ENCODE measurements around the gene KLHL8. TPM values are rescaled to one million over a fixed set of nuclear protein-coding genes. Genes with fewer than 3 reads are reported as not detected.
"Not testable (repeated sequence)": the region's sequence is repeated elsewhere in the genome, so short reads cannot be mapped to it uniquely, and the experiment has no call there.

The KLHL8 gene
- total RNA-seq, 6 experiments from 2014 or later: 8.0 to 11.5 (median 9.8) TPM

DNA sequence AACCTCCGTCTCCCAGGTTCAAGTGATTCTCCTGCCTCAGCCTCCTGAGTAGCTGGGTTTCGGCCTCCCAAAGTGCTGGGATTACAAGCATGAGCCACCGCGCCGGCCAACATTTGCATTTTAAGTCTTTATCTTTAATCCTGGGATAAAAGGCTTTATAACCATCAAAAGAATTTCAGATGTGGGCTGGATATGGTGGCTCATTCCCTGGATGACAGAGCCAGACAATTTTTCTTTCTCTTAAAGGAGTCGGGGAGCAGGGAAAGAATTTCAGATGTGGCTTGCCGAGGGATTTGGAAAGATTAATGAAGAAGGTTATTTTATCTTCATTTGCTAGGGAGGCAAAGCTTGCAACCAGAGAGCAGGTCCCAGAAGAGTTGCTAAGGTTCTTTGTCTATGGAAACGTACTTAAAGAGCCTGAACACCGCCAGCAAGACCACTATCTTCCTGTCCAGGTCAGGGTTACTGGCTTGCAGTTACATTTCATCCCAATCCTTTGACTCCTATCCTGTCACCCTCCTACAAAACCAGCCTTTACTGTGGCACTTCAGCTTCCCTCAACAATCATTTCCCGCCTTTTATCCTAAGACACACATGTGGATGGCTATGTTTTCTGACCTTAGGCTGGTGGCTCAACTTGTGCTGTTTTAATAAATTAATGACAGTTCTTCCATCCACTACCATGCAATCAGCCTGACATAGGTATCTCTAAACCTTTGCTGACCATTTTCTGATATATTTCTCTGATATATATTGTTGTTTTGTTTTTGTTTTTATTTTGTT, 3.9 kb upstream of the KLHL8 start:
- peaks cover 2% of the 10 kb centered on the region for H3K27me3 Mint-ChIP-seq (ENCODE audit: insufficient read depth)
- H3K9me3 Mint-ChIP-seq: no peaks in the 10 kb centered on the region
- DNase-seq: no peak
- no peak overlapping the region for H3K4me3 Mint-ChIP-seq
- peaks cover 5% of the 10 kb centered on the region; the same call in 1 of the 2 replicates for H3K4me1 Mint-ChIP-seq (ENCODE audit: low read depth)
- TF ChIP-seq, protein P1, sequence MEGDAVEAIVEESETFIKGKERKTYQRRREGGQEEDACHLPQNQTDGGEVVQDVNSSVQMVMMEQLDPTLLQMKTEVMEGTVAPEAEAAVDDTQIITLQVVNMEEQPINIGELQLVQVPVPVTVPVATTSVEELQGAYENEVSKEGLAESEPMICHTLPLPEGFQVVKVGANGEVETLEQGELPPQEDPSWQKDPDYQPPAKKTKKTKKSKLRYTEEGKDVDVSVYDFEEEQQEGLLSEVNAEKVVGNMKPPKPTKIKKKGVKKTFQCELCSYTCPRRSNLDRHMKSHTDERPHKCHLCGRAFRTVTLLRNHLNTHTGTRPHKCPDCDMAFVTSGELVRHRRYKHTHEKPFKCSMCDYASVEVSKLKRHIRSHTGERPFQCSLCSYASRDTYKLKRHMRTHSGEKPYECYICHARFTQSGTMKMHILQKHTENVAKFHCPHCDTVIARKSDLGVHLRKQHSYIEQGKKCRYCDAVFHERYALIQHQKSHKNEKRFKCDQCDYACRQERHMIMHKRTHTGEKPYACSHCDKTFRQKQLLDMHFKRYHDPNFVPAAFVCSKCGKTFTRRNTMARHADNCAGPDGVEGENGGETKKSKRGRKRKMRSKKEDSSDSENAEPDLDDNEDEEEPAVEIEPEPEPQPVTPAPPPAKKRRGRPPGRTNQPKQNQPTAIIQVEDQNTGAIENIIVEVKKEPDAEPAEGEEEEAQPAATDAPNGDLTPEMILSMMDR (IDR thresholded peaks at IDR 0.05): no peak
- no peak overlapping the region for H3K27ac Mint-ChIP-seq
- H3K36me3 Mint-ChIP-seq (ENCODE audit: low read depth): no peaks in the 10 kb centered on the region

DNA sequence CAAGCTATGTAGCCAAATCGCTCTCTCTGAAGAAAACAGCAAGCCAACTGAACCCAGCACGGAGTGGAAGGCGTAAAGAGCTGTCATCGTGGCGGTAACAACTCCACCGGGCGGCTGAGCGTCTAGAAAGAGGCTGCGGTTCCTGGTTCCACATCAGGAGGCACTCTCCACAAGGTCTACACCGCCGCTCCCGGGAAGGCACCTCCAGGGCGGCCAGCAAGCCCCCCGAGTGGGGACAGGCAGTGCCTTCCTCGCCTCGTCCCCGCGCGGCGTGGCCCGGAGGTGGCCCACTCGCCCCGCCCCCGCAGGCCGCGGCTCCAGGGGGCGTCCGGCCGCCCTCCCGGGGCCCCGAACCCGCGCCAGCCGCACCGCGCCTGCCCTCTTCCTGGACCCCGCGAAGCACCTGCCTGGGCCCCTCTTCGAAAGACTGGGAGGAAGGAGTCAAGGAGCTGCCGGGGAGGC, 755 bp downstream of the KLHL8 start:
- DNase-seq: peak; percentile 25
- no peaks in the 10 kb centered on the region for H3K36me3 Mint-ChIP-seq (ENCODE audit: low read depth)
- H3K9me3 Mint-ChIP-seq: no peaks in the 10 kb centered on the region
- H3K4me1 Mint-ChIP-seq (ENCODE audit: low read depth): peaks cover 17% of the 10 kb centered on the region
- peak overlapping the region; percentile 88 for H3K27ac Mint-ChIP-seq
- peak overlapping the region; percentile 85 for H3K4me3 Mint-ChIP-seq
- H3K27me3 Mint-ChIP-seq (ENCODE audit: insufficient read depth): peaks cover 2% of the 10 kb centered on the region
- TF ChIP-seq, protein P1 (IDR thresholded peaks at IDR 0.05): peak; percentile 52

DNA sequence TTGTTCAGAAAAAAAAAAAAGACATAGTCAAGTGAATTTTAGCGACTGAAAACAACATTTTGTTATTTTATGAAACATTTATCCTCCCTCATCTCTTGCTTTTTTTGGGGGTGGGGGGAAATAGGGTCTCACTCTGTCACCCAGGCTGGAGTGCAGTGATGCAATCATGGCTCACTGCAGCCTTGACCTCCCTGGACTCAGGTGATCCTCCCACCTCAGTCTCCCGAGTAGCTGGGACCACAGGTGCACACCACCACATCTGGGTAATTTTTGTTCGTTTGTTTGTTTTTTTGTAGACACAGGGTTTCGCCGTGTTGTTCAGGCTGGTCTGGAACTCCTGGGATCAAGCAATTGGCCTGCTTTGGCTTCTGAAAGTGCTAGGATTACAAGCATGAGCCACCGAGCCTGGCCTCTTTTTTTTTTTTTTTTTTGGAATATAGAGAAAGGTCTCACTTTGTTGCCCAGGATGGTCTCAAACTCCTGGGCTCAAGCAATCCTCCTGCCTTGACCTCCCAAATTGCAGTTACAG, 3.1 kb downstream of the KLHL8 start:
- not testable (repeated sequence) for H3K4me3 Mint-ChIP-seq; H3K9me3 Mint-ChIP-seq; DNase-seq; H3K27ac Mint-ChIP-seq; H3K36me3 Mint-ChIP-seq (ENCODE audit: low read depth); H3K27me3 Mint-ChIP-seq (ENCODE audit: insufficient read depth)
- peaks cover 25% of the 10 kb centered on the region for H3K4me1 Mint-ChIP-seq (ENCODE audit: low read depth)

DNA sequence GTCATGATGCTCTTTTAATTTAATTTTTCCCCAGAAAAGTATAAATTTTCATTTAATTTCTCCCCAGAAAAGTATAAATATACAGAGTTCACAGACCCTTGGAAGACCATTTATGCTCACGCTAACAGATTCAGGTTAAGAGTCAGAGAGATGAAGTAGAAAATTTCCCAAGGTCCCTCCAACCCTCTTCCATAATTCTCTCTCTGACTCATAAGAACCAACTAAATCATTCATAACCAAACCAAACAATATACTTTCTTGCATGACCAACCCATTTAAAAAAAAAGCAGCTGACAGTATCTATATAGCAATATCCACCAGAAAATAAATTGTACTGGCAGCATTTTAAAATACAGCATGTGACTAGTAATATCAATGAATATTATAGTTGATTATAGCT, 3.9 kb downstream of the KLHL8 start:
- no peak for DNase-seq
- no peaks in the 10 kb centered on the region for H3K9me3 Mint-ChIP-seq
- H3K4me3 Mint-ChIP-seq: no peak overlapping the region

DNA sequence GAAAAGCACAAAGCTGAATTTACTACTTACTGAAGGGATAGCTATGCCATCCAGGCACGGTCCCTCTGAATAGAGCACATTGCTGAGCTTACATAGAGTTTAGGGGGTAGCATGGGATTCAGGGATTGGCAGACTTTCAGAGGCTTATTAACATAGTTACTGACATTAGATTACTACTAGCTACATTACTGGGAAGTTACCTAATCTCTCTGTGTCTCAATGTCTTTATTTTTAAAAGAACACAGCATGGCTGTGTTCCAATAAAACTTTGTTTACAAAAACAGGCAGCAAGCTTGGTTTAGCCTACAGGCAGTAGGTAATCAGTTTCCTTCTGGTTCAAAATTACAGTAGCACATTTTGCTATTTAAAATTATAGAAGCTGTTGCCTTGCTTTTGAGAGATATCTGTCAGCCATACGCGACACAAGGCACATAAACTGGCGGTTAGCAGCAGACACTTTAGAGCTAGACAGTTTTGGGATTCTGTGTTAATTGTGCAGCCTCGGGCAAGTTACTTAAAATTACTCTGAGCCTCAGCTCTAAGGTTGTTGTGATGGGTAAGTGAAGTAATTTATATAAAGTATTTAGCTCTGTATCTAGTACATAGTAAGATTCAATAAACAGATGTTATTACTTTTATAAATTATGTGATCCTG, 6.9 kb downstream of the KLHL8 start:
- no peak overlapping the region for H3K27ac Mint-ChIP-seq
- H3K9me3 Mint-ChIP-seq: no peaks in the 10 kb centered on the region
- H3K4me1 Mint-ChIP-seq (ENCODE audit: low read depth): peaks cover 15% of the 10 kb centered on the region
- H3K36me3 Mint-ChIP-seq (ENCODE audit: low read depth): no peaks in the 10 kb centered on the region
- H3K4me3 Mint-ChIP-seq: no peak overlapping the region
- TF ChIP-seq, protein P1 (IDR thresholded peaks at IDR 0.05): no peak
- DNase-seq: no peak
- peaks cover 2% of the 10 kb centered on the region; the same call in 1 of the 2 replicates for H3K27me3 Mint-ChIP-seq (ENCODE audit: insufficient read depth)

More for the DNA sequence above, 3.9 kb downstream of the KLHL8 start:
- TF ChIP-seq, protein P1 (IDR thresholded peaks at IDR 0.05): no peak
- Mint-ChIP-seq H3K4me1 (ENCODE audit: low read depth) (peaks cover 25% of the 10 kb centered on the region), H3K36me3 (ENCODE audit: low read depth) (no peaks in the 10 kb centered on the region), H3K27ac (no peak overlapping the region), H3K27me3 (ENCODE audit: insufficient read depth) (no peaks in the 10 kb centered on the region; the same call in 1 of the 2 replicates)
